A673 (cell line): Measurements from ENCODE around the gene TMEM30A.

Source experiments
- CTCF ChIP-seq: fragments of 300-800, 200-600 bp; sonication (generic); conservative IDR thresholded peaks from 2 replicates; pipeline ENCODE4 v1.5.1; 2017; ENCODE audit warnings: low read depth, mild to moderate bottlenecking, antibody characterized with exemption, low read length, moderate library complexity, mixed read lengths
- EZH2 ChIP-seq: fragments of 200-600 bp; sonication (generic); IDR thresholded peaks from 2 replicates; pipeline ENCODE4 v1.6.1; 2017; ENCODE audit warnings: borderline replicate concordance, low read depth, mild to moderate bottlenecking, mixed read lengths, antibody characterized with exemption, low read length; ENCODE audit not compliant: poor library complexity, severe bottlenecking

- TF ChIP-seq CTCF = no peak
- TF ChIP-seq EZH2 = no peak
These were observed 61.2 kb downstream of the TMEM30A start for GRCh38 chr6:75223428-75223827.
